ENCODE results near the gene SLC39A7. TPM values are rescaled to one million over a fixed set of nuclear protein-coding genes. Genes with fewer than 3 reads are reported as not detected.
A peak's percentile ranks its signal among the peaks of the same experiment; 100 is the strongest.

SLC39A7 gene
- total RNA-seq, 4 donors from 2014 or later = 90.8 to 191 (median 153) TPM

DNA sequence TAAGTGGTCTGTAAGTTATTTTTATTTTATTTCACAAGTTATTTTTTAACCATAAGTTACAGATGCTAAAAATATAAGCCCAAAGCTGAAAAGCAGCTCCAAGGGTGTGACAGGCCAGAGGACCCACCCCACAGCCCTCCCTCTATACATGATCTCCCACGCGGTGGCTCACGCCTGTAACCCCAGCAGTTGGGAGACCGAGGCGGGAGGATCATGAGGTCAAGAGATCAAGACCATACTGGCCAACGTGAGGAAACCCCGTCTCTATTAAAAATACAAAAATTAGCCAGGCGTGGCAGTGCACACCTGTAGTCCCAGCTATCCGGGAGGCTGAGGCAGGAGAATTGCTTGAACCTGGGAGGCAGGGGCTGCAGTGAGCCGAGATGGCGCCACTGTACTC, 40.6 kb upstream of the SLC39A7 start:
- H3K4me3 ChIP-seq (replicated peaks in 1 of 3) = no peak overlapping the region
- no peaks in the 10 kb centered on the region for H3K9me3 ChIP-seq
- no peak for DNase-seq
- no peaks in the 10 kb centered on the region for H3K27me3 ChIP-seq
- 73 to 79% methylated on average over 11 of the region's 11 CpGs for WGBS, 2 donors
- H3K4me1 ChIP-seq = peaks cover 0 to 17% of the 10 kb centered on the region in 2 donors
- no peak for TF ChIP-seq POLR2A (IDR thresholded peaks at IDR 0.05)
- TF ChIP-seq, protein P1, sequence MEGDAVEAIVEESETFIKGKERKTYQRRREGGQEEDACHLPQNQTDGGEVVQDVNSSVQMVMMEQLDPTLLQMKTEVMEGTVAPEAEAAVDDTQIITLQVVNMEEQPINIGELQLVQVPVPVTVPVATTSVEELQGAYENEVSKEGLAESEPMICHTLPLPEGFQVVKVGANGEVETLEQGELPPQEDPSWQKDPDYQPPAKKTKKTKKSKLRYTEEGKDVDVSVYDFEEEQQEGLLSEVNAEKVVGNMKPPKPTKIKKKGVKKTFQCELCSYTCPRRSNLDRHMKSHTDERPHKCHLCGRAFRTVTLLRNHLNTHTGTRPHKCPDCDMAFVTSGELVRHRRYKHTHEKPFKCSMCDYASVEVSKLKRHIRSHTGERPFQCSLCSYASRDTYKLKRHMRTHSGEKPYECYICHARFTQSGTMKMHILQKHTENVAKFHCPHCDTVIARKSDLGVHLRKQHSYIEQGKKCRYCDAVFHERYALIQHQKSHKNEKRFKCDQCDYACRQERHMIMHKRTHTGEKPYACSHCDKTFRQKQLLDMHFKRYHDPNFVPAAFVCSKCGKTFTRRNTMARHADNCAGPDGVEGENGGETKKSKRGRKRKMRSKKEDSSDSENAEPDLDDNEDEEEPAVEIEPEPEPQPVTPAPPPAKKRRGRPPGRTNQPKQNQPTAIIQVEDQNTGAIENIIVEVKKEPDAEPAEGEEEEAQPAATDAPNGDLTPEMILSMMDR (IDR thresholded peaks at IDR 0.05) = no peak
- H3K27ac ChIP-seq = no peak overlapping the region
- intact Hi-C loops (cut with DNase I) = loop anchor here (5.0 kb wide), 2 partner anchors 37 to 87 kb away; no protein-coding TSS in a partner anchor
- no peaks in the 10 kb centered on the region for H3K36me3 ChIP-seq

GRCh38 chr6:33160728-33161344, 39.8 kb upstream of the SLC39A7 start:
- TF ChIP-seq, protein P1 (IDR thresholded peaks at IDR 0.05) = no peak
- TF ChIP-seq POLR2A (IDR thresholded peaks at IDR 0.05) = no peak
- H3K27ac ChIP-seq = peak overlapping the region in 1 of 3 donors; percentile 10
- DNase-seq = peak; percentile 7 to 17
- no peak overlapping the region for H3K4me3 ChIP-seq (replicated peaks in 1 of 3)
- H3K27me3 ChIP-seq = no peaks in the 10 kb centered on the region
- no peaks in the 10 kb centered on the region for H3K36me3 ChIP-seq
- WGBS, 2 donors = 37 to 50% methylated on average over 13 of the region's 13 CpGs
- H3K9me3 ChIP-seq = no peaks in the 10 kb centered on the region
- intact Hi-C loops (cut with DNase I) = loop anchor here (5.0 kb wide), 2 partner anchors 36 to 86 kb away; no protein-coding TSS in a partner anchor
- H3K4me1 ChIP-seq = peaks cover 0 to 17% of the 10 kb centered on the region in 2 donors

DNA sequence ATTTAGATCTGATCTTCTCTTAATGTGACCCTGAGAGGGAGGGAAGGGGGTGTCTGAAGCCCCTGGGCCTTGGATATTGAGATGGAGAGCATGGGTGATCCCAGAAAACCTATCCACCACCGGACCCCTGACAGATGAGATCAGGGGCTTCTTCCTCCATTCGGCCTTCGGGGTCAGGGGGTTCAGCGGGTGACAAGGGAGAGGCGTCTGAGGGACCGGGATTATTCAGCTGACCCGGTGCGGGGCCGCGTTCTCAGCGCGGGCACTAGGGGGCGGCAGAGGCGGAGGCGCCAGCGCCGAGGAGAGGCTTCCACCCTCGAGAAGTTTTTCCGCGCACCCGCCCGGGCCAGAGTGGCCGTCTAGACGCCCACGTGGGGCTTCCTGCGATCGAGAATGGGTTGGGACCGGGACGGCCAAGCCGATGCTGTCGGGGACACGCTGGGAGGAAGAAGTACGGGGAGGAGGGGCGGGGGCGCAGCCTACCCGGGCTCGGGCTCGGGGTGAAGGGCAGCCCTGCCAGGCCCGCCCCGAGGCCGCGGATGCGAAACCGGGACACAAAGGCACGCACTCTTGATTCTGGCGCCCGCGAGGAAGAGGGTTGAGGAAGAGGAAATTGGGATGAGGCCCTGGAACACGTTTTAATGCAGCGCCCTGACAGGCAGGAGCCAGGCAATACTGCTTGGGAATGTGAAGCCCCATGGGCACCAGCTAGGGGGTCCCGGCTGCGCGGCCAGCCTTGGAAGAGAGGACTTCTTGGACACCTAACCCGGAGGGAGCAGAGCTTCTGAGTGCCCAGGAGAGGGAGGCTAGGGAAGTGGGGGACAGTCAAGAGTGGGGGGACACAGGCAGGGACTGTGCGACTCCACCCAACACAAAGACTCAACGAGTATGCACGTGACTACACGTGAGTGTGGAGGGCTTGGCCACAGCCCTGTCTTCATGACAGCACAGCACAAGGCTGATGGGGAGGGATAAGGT, 39.0 kb upstream of the SLC39A7 start:
- TF ChIP-seq POLR2A (IDR thresholded peaks at IDR 0.05) = no peak
- TF ChIP-seq, protein P1 (IDR thresholded peaks at IDR 0.05) = peak; percentile 70 to 96 (median 92)
- DNase-seq = peak; percentile 81 to 84
- no peaks in the 10 kb centered on the region for H3K27me3 ChIP-seq
- 12 to 14% methylated on average over 28 of the region's 58 CpGs for WGBS, 2 donors
- H3K36me3 ChIP-seq = no peaks in the 10 kb centered on the region
- H3K9me3 ChIP-seq = no peaks in the 10 kb centered on the region
- peak overlapping the region in 1 of 3 donors; percentile 32 for H3K4me3 ChIP-seq (replicated peaks in 1 of 3)
- intact Hi-C loops (cut with DNase I) = loop anchor here (5.0 kb wide), 2 partner anchors 36 to 86 kb away; no protein-coding TSS in a partner anchor
- H3K27ac ChIP-seq = peak overlapping the region in 2 of 3 donors; percentile 44 to 50
- H3K4me1 ChIP-seq = peaks cover 0 to 17% of the 10 kb centered on the region in 2 donors

- no peak overlapping the region for H3K27ac ChIP-seq
- intact Hi-C loops (cut with DNase I) = loop anchor here (5.0 kb wide), 2 partner anchors 34 to 84 kb away; no protein-coding TSS in a partner anchor
- TF ChIP-seq, protein P1 (IDR thresholded peaks at IDR 0.05) = no peak
- no peak for TF ChIP-seq POLR2A (IDR thresholded peaks at IDR 0.05)
- H3K9me3 ChIP-seq = no peaks in the 10 kb centered on the region
- no peaks in the 10 kb centered on the region for H3K36me3 ChIP-seq
- H3K4me3 ChIP-seq (replicated peaks in 1 of 3) = no peak overlapping the region
- peaks cover 0 to 17% of the 10 kb centered on the region in 2 donors for H3K4me1 ChIP-seq
- H3K27me3 ChIP-seq = no peaks in the 10 kb centered on the region
- DNase-seq = no peak
- WGBS, 2 donors = 82 to 91% methylated on average over 8 to 9 of the region's 10 CpGs
Observed at GRCh38 chr6:33163540-33163939, 37.1 kb upstream of the SLC39A7 start.

All from thyroid gland (tissue), 4 donors.